Muscle of leg (tissue), 11 donors: Measurements from ENCODE around the gene DPF1. TPM values are rescaled to one million over a fixed set of nuclear protein-coding genes. Genes with fewer than 3 reads are reported as not detected.

ENCODE experiments used
- DNase-seq: peaks from one replicate; pipeline ENCODE4 v3.0.0; 2013
- H3K27ac ChIP-seq: one replicate; pipeline ENCODE4 v1.5.1; 2013; ENCODE audit warnings: mild to moderate bottlenecking, low read length, control low read depth
- H3K27me3 ChIP-seq: one replicate; pipeline ENCODE4 v1.6.1; 2013; ENCODE audit warnings: low read length; ENCODE audit not compliant: control insufficient read depth, insufficient read depth
- H3K36me3 ChIP-seq: one replicate; pipeline ENCODE4 v1.6.1; 2013; ENCODE audit warnings: low read length; ENCODE audit not compliant: control insufficient read depth, insufficient read depth
- H3K4me1 ChIP-seq: one replicate; pipeline ENCODE4 v1.6.1; 2013; ENCODE audit warnings: low read length; ENCODE audit not compliant: control insufficient read depth, insufficient read depth
- H3K4me3 ChIP-seq: one replicate; pipeline ENCODE4 v1.5.1; 2013; ENCODE audit warnings: low read length, control low read depth
- H3K9me3 ChIP-seq: replicated peaks from 2 replicates; pipeline ENCODE4 v1.6.1; 2013; ENCODE audit warnings: low read depth, low read length; ENCODE audit not compliant: control insufficient read depth
- WGBS: methylation state at CpG from one replicate; pipeline ENCODE4 v1.1.5; 2013; ENCODE audit warnings: missing lambda C conversion rate; ENCODE audit not compliant: insufficient coverage; 5-methylcytosine and 5-hydroxymethylcytosine counted together
- polyA plus RNA-seq, 8 donors: library from polyadenylated mRNA; unstranded; fragments of 120-200 nt; gene quantifications; one replicate each; pipeline versions ENCODE4 v1.2.1 to v1.2.3, GENCODE V29; 2013; ENCODE audit warnings: inconsistent platforms in 1 of 8, low replicate concordance in 1 of 8; ENCODE audit not compliant: insufficient read length in 8 of 8, insufficient read depth in 1 of 8
- total RNA-seq: library from RNA; stranded (reverse); fragments of 120-200 nt; gene quantifications from one replicate; pipeline ENCODE4 v1.2.4, GENCODE V29; 2013

DPF1 gene
- total and polyA plus RNA-seq, 9 donors, result 2.0 to 4.9 (median 4.3) TPM

DNA sequence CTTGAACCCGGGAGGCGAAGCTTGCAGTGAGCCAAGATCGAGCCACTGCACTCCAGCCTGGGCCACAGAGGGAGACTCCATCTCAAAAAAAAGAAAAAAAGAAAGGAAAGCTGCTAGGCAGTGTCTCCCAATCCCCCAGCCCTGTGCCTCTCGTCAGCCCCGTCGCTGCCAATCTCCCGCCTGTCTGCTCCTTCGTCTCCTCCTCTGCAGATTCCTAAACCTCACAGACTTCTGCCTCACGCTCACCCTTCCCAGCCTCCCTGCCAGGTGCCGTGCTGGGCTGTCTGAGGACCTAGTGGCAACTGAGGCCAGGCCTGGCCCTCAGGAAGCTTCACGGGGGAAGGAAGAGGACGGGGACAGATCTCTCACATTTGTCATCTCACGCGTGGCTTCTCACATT is 21.5 kb downstream of the DPF1 start:
- DNase-seq, result no peak
- Histone ChIP-seq H3K27me3 (no peaks in the 10 kb centered on the region), H3K36me3 (peaks cover 48% of the 10 kb centered on the region), H3K4me3 (no peak overlapping the region), H3K9me3 (no peaks in the 10 kb centered on the region), H3K27ac (no peak overlapping the region), H3K4me1 (peaks cover 6% of the 10 kb centered on the region)
- 86% methylated on average over 14 of the region's 14 CpGs for WGBS

DNA sequence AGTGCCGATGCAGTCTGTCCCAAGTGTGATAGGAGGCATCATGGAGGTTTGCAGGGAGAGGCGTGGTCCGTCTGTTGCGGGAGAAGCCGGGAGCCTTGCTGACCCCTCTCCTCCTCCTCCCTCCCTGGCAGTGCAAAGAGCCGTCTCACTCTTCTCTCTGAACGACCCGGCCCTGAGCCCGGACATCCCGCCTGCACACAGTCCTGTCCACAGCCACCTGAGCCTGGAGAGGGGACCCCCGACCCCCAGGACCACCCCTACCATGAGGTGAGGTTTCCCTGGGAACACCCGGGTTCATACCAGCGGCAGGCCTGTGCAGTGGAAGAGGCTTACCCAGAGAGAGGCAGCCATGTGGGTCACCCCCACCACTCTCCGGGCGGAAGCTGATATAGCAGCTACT is 22.3 kb downstream of the DPF1 start:
- H3K9me3 ChIP-seq, result no peaks in the 10 kb centered on the region
- no peak overlapping the region for H3K27ac ChIP-seq
- H3K27me3 ChIP-seq, result no peaks in the 10 kb centered on the region
- DNase-seq, result no peak
- WGBS, result 81% methylated on average over 13 of the region's 15 CpGs
- H3K4me3 ChIP-seq, result no peak overlapping the region
- no peaks in the 10 kb centered on the region for H3K4me1 ChIP-seq
- peaks cover 46% of the 10 kb centered on the region for H3K36me3 ChIP-seq

DNA sequence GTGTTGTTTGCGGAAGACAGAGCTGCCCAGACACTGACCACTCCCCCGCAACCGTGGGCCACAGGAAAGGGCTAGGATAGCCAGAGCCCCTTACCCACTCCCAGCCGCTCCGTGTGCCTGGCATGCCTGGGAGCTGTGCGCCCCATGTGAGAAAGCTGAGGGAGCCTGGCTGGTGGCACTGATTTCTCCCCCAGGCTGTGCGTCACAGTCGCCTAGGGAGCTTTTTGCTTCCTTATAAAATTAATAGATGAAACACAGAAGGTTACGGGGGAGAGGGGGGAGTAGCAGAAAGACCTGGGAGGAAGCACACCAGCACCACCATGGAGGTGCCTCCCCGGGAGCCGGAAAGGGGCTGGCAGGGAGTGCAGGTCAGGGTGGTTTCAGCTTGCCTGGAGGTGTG is 24.7 kb downstream of the DPF1 start:
- no peaks in the 10 kb centered on the region for H3K9me3 ChIP-seq
- WGBS, result 83% methylated on average over 1 of the region's 11 CpGs
- H3K27me3 ChIP-seq, result no peaks in the 10 kb centered on the region
- H3K36me3 ChIP-seq, result peaks cover 45% of the 10 kb centered on the region
- no peaks in the 10 kb centered on the region for H3K4me1 ChIP-seq
- no peak overlapping the region for H3K4me3 ChIP-seq
- DNase-seq, result no peak
- no peak overlapping the region for H3K27ac ChIP-seq

DNA sequence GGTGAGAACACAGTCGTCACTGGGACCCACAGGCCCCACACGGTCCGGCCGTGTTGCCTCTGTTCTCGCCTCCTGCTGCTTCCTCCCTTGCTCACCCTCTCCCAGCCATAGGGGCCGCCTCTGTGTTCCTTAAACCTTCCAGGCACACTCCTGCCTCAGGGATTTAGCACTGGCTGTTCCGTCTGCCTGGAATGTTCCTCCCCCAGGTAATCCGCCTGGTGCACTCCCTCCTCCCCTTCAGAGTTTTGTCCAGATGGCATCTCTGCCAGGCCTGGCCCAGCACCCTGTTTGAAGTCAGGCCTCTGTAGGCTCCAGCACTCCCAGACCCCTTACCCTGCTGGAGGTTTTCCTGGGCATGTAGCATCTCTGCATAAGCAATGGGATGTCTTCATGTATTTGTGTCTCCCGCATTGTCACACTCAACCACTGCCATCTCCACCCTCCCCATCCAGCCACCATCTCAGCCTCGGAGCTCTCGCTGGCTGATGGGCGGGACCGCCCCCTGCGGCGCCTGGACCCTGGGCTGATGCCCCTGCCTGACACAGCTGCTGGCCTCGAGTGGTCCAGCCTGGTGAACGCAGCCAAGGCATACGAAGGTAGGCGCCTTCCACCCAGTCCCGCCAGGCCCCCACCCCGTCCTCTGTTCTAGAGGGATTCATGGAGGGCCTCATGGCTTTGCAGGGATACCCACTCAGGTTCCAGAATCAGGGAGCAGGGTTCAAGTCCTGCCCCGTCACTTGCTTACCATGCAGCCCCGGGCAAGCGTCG is 25.9 kb downstream of the DPF1 start:
- no peak for DNase-seq
- WGBS, result 88% methylated on average over 24 of the region's 25 CpGs
- H3K27ac ChIP-seq, result no peak overlapping the region
- H3K36me3 ChIP-seq, result peaks cover 34% of the 10 kb centered on the region
- no peaks in the 10 kb centered on the region for H3K9me3 ChIP-seq
- no peaks in the 10 kb centered on the region for H3K4me1 ChIP-seq
- no peak overlapping the region for H3K4me3 ChIP-seq
- no peaks in the 10 kb centered on the region for H3K27me3 ChIP-seq

DNA sequence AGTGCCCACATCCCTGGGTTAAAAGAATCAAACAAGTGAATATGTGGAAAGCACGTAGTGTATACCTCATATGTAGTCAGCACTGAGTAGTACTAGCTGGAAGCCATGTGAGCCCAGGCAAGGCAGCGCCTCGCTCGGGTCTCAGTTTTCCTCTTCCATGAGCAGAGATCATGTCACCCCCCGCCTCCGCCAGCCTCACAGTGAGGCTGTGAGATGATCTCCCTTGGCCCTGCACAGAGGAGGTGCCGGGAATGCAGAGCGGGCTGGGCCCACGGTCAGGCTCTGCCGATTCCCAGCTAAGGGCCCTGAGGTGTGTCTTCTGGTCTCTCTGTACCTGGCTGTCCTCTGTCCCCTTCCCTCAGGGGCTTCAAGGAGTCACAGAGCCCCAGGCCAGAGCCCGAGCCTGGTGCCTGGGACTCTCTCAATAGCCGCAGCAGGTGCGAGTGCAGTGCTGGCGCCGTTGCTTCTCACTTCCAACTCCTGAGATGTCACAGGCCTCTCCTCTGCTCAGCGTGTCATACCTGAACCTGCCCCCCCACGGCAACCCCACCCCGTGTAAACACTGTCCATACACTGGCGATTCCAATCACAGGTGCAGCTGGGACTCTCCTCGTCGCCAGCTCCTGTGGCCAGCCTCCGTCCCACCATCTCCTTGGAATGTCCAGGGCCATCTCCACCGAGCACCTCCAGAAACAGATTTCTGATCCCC is 26.9 kb downstream of the DPF1 start:
- WGBS, result 89% methylated on average over 23 of the region's 23 CpGs
- peaks cover 32% of the 10 kb centered on the region for H3K36me3 ChIP-seq
- H3K4me3 ChIP-seq, result no peak overlapping the region

DNA sequence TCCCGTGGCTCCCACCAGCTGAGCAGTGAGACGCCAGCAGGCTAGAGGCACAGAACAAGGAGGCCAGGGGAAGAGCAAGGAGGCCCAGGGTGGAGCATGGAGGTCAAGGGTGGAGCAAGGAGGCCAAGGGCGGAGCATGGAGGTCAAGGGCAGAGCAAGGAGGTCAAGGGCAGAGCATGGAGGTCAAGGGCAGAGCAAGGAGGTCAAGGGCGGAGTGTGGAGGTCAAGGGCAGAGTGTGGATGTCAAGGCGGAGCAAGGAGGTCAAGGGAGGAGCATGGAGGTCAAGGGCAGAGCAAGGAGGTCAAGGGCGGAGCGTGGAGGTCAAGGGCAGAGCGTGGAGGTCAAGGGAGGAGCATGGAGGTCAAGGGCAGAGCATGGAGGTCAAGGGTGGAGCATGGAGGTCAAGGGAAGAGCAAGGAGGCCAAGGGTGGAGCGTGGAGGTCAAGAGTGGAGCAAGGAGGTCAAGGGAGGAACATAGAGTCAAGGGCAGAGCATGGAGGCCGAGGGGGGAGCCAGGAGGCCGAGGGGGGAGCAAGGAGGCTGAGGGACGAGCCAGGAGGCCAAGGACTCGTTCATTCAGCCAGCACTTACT is 27.7 kb downstream of the DPF1 start:
- no peaks in the 10 kb centered on the region for H3K27me3 ChIP-seq
- no peak overlapping the region for H3K4me3 ChIP-seq
- no peaks in the 10 kb centered on the region for H3K9me3 ChIP-seq
- no peak overlapping the region for H3K27ac ChIP-seq
- no peaks in the 10 kb centered on the region for H3K4me1 ChIP-seq
- H3K36me3 ChIP-seq, result peaks cover 24% of the 10 kb centered on the region
- 90% methylated on average over 8 of the region's 13 CpGs for WGBS
- no peak for DNase-seq

More for the DNA sequence above, 26.9 kb downstream of the DPF1 start:
- H3K9me3 ChIP-seq, result no peaks in the 10 kb centered on the region
- H3K4me1 ChIP-seq, result no peaks in the 10 kb centered on the region
- H3K27ac ChIP-seq, result no peak overlapping the region
- H3K27me3 ChIP-seq, result no peaks in the 10 kb centered on the region
- DNase-seq, result no peak

DNA sequence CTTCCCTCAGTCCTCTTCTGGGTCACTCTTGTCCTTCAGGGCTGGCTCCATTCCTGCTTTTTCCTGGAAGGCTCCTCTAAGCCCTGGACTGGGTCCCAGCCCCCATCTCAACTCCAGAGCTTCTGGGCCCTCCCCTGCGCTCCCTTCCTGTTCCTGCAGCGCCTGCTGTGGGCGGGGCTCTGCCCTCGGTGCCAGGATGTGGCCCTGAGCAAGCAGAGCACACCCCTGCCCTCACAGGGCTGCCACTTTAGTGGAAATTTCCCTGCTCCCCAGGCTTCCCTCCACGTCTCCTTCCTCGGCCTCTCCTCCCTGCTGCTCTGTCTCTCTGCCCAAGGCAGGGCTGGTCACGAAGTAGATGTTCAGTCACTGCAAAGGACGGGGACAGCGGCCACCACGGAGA is 28.8 kb downstream of the DPF1 start:
- Histone ChIP-seq H3K36me3 (peaks cover 20% of the 10 kb centered on the region), H3K27ac (no peak overlapping the region), H3K9me3 (no peaks in the 10 kb centered on the region), H3K27me3 (no peaks in the 10 kb centered on the region), H3K4me1 (no peaks in the 10 kb centered on the region), H3K4me3 (no peak overlapping the region)
- 71% methylated on average over 10 of the region's 10 CpGs for WGBS
- no peak for DNase-seq

DNA sequence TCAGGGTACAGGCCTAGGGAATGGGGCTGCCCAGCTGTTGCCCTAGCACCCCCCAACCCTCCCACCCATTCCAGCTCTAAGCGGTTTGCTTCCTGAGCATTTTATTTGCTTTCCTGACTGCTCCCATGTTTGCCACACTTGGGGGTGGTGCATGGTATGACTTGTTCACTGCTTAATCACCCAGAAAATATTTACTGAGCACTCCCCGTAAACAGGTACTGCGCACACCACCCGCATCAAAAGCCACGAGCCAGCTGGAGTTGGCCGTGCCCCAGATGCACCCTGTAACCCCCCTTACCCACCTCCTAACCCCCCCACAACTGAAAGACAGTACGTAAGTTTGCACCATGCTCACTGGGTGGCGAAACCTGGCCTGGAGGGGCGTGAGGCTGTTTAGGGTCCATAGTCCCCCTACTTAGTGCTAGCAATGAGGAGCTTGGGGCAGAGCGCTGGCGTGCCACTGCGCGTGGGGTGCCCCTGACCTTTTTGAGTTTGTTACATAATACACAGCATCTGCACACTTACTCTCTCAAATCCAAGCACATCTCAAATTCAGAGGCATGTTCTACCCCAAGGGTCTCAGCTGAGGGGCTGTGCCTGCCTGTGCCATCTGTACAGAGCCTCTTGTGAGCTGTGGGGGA is 29.8 kb downstream of the DPF1 start:
- DNase-seq, result no peak
- Histone ChIP-seq H3K36me3 (peaks cover 18% of the 10 kb centered on the region), H3K9me3 (no peaks in the 10 kb centered on the region), H3K27ac (no peak overlapping the region), H3K27me3 (no peaks in the 10 kb centered on the region), H3K4me1 (peaks cover 5% of the 10 kb centered on the region), H3K4me3 (no peak overlapping the region)
- WGBS, result 86% methylated on average over 8 of the region's 13 CpGs

DNA sequence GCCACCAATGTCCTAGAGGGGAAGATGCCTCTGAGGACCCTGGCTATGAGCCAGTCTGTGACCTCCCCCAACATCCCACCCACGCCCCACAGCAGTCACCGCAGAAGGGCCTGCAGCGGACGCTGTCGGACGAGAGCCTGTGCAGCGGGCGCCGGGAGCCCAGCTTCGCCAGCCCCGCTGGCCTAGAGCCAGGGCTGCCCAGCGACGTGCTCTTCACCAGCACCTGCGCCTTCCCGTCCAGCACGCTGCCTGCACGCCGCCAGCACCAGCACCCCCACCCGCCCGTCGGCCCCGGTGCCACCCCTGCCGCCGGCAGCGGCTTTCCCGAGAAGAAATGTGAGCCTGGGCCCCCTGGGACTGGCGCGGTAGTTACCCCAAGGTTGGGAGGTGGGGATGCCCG is 30.6 kb downstream of the DPF1 start:
- no peak overlapping the region for H3K27ac ChIP-seq
- H3K4me3 ChIP-seq, result no peak overlapping the region
- 90% methylated on average over 27 of the region's 29 CpGs for WGBS
- H3K9me3 ChIP-seq, result no peaks in the 10 kb centered on the region
- peaks cover 12% of the 10 kb centered on the region for H3K36me3 ChIP-seq
- DNase-seq, result no peak
- peaks cover 10% of the 10 kb centered on the region for H3K4me1 ChIP-seq
- H3K27me3 ChIP-seq, result no peaks in the 10 kb centered on the region

DNA sequence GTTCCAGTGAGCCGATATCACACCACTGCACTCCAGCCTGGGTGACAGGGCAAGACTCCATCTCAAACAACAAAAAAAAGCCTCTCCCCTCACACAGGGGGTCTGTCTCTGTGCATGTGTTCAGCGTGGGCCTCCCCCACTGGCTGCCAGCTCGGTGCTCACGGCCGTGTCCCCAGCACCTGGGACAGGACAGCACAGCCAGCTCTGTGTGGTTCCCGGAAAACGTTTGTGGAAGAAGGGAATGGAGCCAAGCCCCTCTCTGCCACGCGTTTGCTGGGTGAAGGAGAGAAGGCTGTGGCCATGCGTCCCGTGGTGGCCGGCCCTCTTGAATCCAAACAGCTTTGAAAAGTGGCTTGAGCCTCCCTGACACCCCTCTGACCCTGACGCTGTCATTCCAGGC is 32.3 kb downstream of the DPF1 start:
- no peak overlapping the region for H3K27ac ChIP-seq
- no peaks in the 10 kb centered on the region for H3K27me3 ChIP-seq
- WGBS, result 92% methylated on average over 6 of the region's 13 CpGs
- no peak for DNase-seq
- H3K4me1 ChIP-seq, result peaks cover 10% of the 10 kb centered on the region
- H3K36me3 ChIP-seq, result peaks cover 11% of the 10 kb centered on the region
- H3K9me3 ChIP-seq, result no peaks in the 10 kb centered on the region
- no peak overlapping the region for H3K4me3 ChIP-seq
